ENCODE results near the gene RFX8.

The RFX8 gene

DNA sequence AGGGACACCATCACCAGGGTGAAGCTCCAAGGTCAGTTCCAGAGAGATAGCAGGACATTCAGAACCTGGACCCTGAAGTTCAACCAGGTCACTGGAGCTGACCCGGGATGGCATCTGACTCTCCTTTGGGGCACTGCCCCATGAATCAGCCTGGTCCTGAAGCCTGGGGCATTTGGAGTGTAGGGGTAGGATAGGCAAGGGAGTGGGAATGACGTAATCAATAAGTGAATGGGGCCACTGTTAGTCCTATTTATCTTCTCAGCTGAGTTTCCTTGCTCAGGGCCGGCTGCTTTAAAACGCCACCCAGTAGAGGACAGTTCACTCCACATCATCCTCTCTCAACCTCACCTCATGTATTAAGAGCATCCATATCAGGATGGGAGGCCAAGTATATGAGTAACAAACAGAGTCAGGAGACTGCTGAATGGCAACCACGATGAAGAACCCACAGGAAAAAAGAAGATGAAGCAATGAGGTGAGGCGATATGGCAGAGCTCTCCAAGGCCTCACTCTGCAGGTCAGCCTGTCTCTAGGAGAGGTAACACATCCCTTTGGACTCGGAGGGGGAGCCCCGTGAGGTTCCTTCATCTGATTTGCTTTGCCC is 1.8 kb upstream of the RFX8 start:
- TF ChIP-seq, protein P1, sequence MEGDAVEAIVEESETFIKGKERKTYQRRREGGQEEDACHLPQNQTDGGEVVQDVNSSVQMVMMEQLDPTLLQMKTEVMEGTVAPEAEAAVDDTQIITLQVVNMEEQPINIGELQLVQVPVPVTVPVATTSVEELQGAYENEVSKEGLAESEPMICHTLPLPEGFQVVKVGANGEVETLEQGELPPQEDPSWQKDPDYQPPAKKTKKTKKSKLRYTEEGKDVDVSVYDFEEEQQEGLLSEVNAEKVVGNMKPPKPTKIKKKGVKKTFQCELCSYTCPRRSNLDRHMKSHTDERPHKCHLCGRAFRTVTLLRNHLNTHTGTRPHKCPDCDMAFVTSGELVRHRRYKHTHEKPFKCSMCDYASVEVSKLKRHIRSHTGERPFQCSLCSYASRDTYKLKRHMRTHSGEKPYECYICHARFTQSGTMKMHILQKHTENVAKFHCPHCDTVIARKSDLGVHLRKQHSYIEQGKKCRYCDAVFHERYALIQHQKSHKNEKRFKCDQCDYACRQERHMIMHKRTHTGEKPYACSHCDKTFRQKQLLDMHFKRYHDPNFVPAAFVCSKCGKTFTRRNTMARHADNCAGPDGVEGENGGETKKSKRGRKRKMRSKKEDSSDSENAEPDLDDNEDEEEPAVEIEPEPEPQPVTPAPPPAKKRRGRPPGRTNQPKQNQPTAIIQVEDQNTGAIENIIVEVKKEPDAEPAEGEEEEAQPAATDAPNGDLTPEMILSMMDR (IDR thresholded peaks at IDR 0.05; ENCODE audit: insufficient read depth, low read depth, low read length, missing control alignments): no peak
- no peak for DNase-seq (ENCODE audit: low read depth)
- no peak overlapping the region for H3K4me3 ChIP-seq (ENCODE audit: low read depth, low read length)

DNA sequence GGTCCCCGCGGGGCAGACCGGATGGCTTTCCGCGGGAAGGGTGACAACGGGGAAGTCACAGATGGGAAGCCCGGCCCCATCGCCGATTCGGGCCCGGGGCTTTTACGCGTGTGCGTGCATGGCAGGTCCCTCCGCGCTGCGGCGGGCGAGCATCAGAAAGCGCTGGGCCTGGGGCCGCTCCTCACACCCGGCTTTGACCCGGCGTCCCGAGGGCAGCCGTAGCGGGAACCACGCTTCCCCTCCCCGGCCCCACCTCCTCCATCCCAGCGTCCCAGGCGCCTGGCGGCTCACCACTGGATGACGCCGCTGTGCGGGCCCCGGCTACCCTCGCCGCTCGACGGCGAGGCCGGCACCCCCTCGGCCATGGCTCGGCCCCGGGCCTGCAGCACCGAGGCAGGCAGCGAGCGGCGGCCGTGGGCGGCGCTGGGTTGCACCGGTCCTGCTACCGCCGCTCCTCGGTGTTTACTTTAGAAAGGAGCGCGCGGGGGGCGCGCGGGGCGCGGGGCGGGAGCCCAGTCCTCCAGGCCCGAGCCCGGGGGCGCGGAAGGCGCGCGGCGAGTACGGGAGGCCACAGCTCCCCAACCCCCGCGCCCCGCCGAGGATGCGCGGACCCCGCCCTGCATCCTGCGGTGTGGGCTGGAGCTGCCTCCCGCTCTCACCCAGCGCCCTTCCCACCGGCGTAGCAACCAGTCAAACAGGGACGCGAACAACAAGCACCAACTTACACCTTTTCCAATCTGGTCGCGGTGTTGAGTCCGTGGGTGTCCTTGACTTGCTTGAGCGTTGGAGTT is 806 bp downstream of the RFX8 start:
- no peak for DNase-seq (ENCODE audit: low read depth)
- TF ChIP-seq, protein P1 (IDR thresholded peaks at IDR 0.05; ENCODE audit: insufficient read depth, low read depth, low read length, missing control alignments): no peak
- no peak overlapping the region for H3K4me3 ChIP-seq (ENCODE audit: low read depth, low read length)

DNA sequence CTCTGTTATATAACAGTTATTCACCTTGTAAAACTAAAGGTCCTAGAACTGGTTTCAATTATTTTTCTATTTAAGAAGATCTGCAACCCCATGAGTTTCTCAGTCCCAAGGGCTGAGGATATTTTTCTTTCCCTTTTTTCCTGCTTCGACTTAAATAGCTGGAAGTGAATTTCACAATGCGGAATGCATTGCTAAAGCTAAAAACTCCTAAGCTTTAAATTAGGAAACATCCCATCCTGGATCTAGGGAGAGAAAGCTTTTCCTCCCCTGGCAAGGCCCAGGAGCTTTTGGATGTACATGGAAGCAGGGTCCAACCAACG is 1.4 kb downstream of the RFX8 start:
- TF ChIP-seq, protein P1 (IDR thresholded peaks at IDR 0.05; ENCODE audit: insufficient read depth, low read depth, low read length, missing control alignments): no peak
- no peak overlapping the region for H3K4me3 ChIP-seq (ENCODE audit: low read depth, low read length)
- DNase-seq (ENCODE audit: low read depth): no peak

DNA sequence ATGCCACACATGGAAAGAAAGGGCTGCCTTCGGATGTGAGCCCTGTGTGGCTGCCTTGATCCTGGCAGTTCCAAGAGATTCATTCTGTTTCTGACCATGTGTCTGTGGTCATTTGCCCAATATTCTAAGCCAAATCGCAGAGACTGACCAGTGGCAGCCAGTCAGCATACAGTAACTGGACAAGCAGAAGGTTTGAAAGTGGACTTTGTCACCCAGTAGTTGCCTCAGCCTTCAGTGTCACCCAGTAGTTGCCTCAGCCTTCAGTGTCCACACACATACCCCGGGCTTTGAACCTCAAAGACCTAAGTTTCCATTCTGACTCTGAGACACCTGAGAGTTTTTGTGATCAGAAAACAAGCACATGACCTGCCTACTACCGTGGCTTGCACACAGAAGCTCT is 5.0 kb downstream of the RFX8 start:
- no peak overlapping the region for H3K4me3 ChIP-seq (ENCODE audit: low read depth, low read length)
- TF ChIP-seq, protein P1 (IDR thresholded peaks at IDR 0.05; ENCODE audit: insufficient read depth, low read depth, low read length, missing control alignments): no peak
- DNase-seq (ENCODE audit: low read depth): no peak

DNA sequence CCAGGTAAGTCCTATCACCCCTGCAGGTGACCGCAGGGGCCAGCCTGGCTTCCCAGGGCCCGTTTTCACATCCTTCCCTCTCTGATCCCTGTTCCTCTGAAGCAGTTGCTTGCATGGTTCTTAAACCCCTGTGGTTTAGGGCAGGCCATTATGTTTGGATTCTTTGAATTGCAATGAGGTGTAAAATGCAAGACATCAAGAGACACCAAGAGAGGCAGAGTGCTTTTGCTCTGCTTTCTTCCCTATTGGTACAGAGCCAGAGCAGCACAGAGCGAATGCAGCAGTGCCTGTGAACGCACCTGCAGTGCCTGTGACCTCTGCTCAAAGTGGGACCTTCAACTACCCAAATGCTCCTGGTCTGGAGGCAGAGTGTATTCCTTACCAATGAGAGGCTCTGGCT is 7.6 kb downstream of the RFX8 start:
- TF ChIP-seq, protein P1 (IDR thresholded peaks at IDR 0.05; ENCODE audit: insufficient read depth, low read depth, low read length, missing control alignments): no peak
- H3K4me3 ChIP-seq (ENCODE audit: low read depth, low read length): no peak overlapping the region
- no peak for DNase-seq (ENCODE audit: low read depth)

DNA sequence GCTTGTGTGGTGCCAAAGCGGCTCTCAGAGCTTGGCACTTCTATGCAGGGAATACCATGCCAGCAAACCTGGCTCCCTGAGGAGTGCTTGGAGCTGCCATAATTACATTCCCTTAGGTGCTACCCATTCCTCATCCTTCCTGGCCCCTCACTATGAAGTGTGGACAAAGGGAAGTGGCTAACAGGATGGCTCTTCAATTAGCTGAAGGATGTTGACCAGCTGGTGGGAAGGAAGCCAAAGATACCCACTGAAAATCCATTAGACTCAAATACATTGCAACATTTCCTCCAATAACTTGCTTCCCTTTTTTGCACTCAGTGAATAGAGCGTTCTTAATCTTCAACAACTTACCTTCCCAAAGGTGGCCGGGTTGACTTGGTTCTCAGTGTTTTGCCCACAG is 8.5 kb downstream of the RFX8 start:
- DNase-seq (ENCODE audit: low read depth): no peak
- H3K4me3 ChIP-seq (ENCODE audit: low read depth, low read length): no peak overlapping the region
- TF ChIP-seq, protein P1 (IDR thresholded peaks at IDR 0.05; ENCODE audit: insufficient read depth, low read depth, low read length, missing control alignments): no peak

DNA sequence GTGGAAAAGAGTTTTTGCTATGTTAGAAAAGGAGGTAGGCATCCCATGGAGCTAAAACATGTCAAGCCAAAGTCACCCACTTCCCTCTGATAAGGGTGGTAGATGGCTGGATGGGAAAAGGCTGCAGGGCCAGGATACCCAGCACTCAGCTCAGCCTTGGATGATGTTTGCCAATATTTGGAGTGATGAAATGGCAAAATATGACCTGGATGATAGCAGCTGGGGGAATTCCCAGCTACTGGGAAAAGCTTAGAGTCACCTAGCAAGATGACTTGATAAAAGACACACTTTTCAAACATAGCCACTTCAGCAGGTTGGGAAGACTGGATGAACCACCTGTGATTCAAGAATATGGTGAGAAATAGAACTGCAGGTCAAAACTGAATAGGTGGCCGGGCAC is 10.1 kb downstream of the RFX8 start:
- no peak overlapping the region for H3K4me3 ChIP-seq (ENCODE audit: low read depth, low read length)
- no peak for DNase-seq (ENCODE audit: low read depth)
- TF ChIP-seq, protein P1 (IDR thresholded peaks at IDR 0.05; ENCODE audit: insufficient read depth, low read depth, low read length, missing control alignments): no peak

All from GM12865 (cell line).